Measurements from ENCODE around the gene ZNF606.

Gene ZNF606

DNA sequence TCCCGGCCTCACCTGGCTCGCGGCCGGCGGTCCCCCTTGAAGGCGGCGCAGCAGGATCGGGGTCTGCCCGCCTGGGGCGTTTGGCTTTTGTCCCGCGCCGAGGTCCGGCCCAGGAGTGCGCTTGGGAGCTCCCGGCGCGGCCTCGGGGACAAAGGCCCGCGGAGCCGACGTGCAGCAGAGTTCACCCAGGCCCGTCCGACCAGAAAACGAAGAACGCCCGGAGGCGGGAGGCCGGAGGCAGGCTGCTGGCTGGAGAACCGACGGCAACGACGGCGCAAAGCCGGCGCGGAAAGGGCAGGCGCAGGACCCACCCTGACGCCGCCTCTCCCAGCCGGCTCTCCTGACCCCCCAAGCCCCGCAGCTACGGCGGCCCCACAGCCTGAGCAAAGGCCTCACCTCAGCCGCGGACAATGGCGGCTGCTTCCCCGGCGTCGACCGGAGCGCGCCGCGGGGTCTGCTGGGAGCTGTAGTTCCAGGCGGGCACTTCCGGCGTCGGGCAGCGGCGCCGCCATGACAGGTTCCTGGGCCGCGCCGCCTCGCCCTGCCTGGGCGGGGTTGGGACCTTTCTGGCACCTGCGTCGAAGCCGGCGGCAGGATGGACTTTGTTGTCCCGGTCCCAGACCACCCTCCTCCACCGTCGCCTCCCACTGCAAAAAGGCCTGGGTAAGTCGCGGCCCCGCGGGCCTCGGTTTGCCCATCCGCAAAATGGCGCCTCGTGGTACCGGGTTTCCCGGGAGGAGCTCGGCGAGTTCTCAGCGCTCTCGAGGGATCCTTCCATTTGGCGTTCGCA is at the start of gene ZNF606:
Gene ZNF606 (minus strand): TSS at position 437 of the 790 bp plus-strand sequence. CDS start 1,501 bp downstream, outside the sequence.
- peak; percentile 96 for DNase-seq (ENCODE audit: low spot score)

DNA sequence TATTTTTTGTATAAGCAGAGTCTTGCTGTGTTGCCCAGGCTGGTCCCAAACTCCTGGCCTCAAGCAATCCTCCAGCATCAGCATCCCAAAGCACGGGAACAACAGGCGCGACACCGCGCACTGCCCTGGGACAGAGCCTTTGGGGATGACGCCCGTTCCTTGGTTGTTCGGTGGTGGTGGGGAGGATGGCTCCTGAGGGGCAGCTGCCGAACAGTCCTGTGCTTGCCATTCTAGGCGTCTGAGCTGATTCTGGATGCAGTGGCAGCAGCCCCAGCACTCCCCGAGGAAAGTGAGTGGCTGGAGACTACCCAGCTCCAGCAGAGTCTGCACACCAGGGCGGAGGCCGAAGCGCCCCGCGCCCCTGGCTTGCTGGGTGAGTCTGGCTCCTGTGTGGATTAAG is 49.6 kb upstream of the ZNF606 start:
- DNase-seq (ENCODE audit: low spot score), result no peak

DNA sequence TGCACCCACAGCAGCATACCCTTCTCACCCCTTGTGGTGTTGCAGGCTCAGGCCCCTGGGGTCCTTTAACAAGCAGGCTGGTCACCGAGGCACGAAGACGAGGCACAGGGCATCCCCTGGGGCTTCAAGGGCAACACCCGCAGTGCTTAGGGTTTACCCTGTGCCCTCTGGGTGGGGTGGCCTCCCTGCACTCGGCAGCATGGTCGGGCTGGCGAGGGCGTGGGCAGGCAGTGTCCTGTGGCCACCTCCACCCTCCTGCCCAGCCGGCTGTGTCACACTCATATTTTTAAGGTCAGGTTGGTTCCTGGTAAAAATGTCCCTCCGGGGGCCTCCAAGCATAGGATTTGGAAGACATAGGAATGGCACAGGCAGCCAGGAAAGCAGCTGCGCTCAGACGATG is 45.1 kb upstream of the ZNF606 start:
- no peak for DNase-seq (ENCODE audit: low spot score)

DNA sequence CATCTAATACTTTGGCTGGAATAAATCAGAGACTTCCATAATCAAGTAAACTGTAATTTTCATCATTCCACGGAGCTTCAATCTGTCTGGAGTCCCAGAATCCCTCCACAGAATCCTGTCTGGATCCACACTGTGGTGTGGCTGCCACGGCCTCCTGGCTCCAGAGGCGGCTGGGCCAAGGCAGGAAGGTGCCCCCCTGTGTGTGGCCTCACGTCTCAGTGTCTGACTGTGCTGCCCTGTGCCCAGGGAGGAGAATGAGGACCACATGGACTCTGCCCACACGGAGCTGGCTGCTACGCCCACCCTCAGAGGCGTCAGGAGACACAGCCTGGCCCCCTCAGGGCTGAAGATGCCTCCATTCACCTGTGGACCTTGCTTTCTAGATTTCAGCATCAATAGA is 44.2 kb upstream of the ZNF606 start:
- DNase-seq (ENCODE audit: low spot score), result no peak

DNA sequence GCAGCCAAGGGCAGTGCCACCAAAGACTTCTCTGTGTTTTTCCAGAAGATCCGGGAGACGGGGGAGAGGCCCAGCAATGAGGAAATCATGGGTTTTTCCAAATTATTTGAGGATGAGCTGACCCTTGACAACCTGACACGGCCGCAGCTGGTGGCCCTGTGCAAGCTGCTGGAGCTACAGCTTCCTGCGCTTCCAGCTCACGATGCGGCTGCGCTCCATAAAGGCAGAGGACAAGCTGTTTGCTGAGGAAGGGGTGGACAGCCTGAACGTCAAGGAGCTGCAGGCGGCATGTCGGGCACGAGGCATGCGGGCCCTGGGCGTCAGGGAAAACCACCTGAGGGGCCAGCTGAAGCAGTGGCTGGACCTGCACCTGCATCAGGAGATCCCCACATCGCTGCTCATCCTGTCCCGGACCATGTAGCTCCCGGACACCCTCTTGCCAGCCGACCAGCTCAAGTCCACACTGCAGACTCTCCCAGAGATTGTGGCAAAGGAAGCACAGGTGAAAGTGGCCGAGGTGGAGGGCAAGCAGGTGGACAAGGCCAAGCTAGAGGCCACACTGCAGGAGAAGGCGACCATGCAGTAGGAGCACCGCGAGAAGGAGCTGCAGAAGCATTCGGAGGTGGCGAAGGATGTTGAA is 42.9 kb upstream of the ZNF606 start:
- no peak for DNase-seq (ENCODE audit: low spot score)

DNA sequence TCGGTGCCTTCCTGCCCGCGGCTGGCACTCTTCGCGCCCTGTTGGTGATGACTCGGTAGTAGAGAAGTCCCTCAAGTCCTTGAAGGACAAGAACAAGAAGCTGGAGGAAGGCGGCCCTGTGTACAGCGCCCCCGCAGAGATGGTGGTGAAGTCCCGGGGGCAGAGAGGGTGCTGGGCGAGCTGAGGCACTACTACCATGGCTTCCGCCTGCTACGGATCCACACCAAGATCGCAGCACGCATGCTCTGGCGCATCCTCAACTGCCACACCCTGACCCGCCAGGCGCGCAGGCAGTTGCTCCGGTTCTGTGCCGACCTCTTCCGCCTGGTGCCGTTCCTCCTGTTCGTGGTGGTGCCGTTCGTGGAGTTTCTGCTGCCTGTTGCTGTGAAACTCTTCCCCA is 42.3 kb upstream of the ZNF606 start:
- no peak for DNase-seq (ENCODE audit: low spot score)

DNA sequence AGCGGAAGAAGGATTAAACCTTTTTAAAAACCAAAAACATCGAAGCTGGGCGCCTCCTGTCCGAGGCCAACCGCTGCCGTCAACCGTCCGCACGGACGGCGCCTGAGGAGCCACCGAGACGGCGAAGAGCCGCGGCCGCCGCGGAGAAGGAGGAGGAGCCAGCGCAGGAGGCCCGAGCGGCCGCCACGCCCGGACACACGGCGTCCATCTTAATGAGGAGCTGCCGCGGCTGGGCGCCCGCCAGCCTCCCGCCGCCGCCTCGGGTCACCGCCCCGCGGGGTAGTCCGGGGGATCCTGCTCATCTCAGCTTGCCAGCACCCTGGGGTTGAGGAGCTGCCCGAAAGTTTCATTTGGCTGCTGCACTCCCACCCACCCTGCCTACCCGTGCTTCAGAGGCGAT is 41.8 kb upstream of the ZNF606 start:
- DNase-seq (ENCODE audit: low spot score), result no peak

DNA sequence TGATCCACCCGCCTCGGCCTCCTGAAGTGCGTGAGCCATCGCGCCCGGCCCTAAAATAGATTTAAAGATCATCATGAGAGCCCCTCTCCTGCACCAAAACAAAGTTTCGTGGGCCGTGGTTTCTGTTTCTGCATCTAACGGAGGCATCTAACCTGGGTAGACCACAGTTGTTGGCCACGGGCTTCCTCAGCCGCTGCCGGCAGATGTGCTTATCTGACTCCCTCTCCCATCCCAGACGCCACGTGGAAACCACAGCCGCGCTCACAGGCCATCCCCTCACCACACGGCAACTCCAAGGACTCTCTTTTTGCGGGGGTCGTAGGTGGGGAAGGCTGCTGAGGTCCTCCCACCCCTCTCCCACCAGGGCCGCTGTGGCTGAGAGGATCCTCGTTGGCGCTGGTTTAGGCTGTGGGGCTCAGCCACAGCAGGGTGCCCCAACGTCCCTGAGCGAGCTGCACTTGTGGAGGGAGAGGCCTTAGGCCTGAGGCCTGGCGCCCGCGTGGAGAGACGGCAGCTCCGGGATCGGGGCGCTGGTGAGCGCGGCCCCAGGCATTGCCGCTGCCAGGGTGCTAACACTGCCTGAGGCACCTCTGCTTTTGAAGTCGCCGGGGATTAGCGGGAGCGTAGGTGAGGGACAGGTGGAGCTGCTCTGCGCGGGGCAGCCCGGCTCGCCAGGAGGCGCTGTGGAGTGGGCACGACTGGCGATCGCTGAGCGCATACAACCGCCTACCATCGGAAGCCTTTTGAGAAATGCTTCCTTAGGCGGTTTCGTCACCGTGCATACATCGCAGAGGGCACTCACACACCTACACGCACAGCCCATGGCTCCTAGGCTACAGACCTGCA is 40.1 kb upstream of the ZNF606 start:
- DNase-seq (ENCODE audit: low spot score), result peak; percentile 69

DNA sequence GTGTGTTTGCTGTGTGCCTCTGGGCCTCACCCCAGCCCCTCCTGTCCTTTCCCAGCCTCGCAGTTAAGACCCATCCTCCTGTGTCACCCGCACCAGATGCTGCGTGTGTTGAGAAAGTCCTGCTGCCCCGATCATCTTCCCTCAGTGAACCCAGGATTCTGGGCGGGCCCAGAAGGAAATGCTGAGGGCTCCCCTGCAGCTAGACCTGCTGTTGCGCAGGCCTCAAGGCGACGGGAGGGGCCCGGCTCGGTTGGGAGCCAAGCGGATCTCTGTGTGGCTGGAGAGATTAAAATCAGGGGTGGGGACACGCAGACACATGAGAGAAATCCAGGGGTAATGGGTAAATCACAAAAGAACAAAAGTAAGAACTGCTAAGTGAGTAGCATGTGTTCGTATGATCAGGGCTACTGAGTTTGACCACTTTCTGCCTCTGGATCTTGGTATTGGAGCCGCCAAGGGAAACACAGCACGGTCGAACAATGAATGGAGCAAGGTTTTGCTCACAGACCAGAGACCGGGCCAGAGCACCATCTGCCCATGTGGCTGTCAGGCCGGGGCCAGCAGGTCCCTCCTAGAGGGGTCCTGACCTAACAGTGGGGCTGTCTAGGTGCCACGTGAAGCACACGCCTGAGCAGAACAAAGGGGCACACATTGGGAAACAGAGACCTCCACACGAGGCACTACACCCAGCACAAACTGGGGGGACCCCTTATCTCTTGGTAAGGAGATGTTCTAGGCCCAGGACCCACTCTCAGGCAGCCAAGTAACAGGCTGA is 38.3 kb upstream of the ZNF606 start:
- DNase-seq (ENCODE audit: low spot score), result no peak

DNA sequence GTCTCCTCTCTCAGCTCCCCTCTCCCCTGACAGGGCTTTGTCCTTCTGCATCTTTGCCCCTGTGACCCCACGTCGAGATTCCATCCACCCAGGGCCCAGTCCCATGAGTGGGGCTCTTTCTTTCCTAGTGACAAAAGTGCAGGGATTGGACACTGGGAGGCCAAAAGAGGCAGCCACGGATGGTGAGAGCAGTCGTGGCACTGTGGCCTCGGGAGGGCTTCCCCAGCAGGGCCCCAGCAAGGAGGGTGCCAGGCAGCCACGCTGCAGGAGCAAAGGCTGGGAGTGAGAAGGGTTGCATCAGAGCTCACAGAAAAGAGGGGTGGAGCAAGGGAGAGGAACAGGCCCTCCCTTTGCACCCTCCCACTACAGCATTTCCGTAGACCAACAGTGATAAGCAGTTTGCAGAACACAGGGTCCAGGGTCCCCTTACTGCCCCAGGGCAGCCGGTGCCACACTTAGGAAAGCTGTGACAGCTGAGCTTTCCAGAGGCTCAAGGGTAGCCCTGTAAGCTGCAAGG is 36.1 kb upstream of the ZNF606 start:
- DNase-seq (ENCODE audit: low spot score), result no peak

DNA sequence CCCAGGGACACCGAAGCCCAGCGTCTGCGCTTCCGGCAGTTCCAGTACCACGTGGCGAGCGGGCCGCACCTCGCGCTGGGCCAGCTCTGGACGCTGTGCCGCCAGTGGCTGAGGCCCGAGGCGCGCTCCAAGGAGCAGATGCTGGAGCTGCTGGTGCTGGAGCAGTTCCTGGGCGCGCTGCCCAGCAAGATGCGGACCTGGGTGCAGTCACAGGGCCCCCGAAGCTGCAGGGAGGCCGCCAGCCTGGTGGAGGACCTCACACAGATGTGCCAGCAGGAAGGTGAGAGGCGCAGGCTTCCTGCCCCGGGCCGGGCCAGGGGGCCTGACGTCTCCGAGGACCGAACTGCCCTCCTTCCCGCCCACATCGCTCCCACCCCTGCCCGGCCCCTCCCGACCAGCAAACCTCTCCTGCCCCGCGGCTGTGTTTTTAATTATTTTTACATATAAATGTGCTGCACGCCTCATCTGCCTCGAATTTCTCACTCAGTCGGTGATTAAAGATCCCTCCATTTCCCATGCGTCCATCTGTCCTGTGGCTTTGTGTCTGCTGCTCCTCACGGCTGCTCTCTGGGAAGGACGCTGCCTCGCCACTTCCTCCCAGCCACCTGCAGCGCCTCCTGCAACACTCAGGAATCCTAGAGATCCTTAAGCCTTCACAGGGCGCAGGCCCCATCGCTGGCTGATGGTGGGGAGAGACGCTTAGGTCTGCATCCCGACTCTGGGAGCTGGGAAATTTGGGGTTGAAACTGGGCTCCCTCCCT is 35.5 kb upstream of the ZNF606 start:
- DNase-seq (ENCODE audit: low spot score), result no peak

DNA sequence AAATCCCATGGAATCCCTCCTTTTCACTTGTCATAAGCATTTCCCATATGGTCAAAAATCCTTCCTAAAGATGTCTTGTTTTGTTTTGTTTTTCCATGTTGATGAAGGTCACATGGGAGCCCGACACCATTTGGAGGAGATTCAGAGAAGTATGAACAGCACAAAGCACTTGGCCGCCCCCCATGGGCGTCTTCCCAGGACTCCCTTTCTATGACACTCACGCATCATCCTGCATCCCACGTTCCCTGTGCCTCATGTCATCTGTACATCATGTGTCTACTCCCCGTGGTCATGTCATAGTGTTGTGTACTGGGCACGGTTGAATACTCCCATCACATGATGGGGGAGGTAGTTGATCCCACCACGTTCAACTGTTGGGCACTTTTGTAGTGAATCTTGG is 33.2 kb upstream of the ZNF606 start:
- DNase-seq (ENCODE audit: low spot score), result no peak

DNA sequence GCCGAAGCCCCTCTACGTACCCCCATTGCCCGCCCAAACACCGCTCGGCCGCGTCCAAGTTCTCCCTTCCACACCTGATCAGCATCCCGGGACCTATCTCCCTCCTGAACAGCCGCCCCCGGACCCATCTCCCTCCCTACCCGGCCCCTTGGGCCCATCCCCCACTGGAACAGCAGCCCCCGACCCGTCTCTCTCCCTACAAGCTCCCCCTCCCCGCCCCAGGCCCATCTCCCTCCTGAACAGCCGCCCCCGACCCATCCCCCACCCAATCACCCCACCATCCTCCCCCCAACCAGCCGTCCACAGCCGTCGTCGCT is 31.8 kb upstream of the ZNF606 start:
- peak; percentile 32 for DNase-seq (ENCODE audit: low spot score)

DNA sequence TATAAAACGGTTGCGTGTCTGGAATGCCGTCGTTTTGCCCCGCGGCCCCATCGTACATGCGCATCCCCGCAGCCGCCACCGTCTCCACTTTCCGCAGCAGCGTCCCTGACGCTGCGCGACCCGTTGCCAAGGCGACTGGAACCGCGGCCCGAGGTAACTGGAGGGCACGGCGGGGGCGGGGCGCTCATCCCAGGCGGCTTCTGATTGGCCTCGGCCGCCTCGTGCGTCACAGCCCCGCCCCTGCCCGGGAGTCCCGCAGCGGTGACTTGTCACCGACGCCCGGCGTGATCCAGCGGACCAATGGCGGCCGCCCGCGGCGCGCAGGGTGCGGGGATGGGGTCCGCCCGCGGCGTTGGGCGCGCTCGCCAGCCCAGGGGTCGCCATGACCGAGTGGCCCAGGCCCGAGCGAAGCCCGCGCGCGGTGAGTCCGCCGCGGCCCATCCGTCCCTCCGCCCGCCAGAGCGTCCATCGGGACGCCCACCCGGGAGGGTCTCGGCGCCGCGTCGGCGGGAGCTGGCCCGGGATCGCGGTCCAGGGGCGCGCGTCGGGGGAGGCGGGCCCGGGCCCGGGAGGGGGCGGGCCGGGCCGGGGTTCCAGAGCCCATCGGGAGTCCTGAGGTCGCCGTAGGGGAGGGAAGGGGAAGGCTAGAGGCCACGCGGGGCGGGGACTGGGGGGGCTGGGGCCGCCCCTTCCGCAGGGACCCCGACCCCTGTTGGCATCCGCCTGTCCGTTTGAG is 31.3 kb upstream of the ZNF606 start, which contains the start of gene ZSCAN1:
Gene ZSCAN1 (plus strand): TSS at position 285 of the 736 bp plus-strand sequence. CDS start 3,812 bp downstream, outside the sequence.
- DNase-seq (ENCODE audit: low spot score), result peak; percentile 86

DNA sequence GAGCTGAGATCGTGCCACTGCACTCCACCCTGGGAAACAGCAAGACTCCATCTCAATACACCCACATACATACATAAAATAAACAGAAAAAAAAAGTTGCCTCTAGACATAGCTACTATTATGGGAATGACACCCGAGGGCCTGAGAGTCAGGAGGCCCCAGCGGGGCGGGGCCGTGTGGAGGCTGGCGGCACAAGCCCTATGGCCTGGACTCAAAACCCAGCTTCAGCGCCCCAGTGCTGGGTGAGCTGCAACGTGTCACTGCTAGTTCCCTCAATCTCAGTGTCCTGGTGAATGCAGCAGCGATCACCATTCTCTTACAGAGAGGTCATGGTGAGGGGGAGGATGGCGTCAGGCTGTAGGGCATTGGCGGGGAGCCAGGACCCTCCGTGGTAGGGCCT is 22.0 kb upstream of the ZNF606 start:
- DNase-seq (ENCODE audit: low spot score), result no peak

DNA sequence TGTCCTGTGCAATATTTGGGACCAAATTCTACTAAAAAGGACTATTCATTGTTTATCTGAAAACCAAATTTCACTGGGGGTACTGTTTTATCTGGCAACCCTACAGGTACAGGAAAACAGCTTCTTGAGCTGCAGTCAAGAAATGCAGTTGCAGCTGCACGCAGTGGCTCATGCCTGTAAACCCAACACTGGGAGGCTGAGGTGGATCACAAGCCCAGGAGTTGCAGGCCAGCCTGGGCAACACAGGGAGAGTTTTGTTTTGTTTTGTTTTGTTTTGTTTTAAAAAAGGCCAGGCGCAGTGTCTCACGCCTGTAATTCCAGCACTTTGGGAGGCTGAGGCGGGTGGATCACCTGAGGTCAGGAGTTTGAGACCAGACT is 19.7 kb upstream of the ZNF606 start:
- DNase-seq (ENCODE audit: low spot score), result no peak

DNA sequence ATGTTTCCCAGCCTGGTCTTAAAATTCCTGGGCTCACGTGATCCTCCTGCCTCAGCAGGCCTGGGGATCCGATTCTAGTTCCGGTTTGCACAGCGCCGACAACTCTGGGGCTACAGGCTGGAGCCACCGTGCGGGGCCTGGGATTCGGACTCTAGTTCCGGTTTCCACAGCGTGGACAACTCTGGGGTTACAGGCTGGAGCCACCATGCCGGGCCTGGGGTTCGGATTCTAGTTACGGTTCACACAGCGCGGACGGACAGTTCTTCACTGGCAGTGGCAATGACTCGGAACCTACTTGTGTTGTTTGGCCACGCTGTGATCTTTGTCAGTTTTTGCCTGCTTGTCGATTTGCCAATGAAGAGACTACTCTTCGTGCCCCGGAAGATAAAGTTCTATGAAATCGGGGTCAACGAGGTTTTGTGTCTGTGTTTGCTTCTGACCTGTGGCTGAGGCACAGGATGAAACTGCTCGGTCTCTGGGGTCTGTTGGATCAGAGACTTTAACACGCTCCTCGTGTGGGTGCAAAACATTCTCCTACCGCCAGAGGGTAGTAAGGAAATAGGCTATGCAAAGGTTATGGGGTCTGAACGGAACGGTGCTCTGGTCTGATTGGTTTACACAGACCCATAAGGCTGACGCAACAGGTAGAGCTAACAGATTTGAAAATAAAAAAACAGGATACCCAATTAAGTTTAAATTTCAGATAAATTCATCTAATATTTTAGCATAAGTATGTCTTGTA is 19.1 kb upstream of the ZNF606 start:
- DNase-seq (ENCODE audit: low spot score), result peak; percentile 81

DNA sequence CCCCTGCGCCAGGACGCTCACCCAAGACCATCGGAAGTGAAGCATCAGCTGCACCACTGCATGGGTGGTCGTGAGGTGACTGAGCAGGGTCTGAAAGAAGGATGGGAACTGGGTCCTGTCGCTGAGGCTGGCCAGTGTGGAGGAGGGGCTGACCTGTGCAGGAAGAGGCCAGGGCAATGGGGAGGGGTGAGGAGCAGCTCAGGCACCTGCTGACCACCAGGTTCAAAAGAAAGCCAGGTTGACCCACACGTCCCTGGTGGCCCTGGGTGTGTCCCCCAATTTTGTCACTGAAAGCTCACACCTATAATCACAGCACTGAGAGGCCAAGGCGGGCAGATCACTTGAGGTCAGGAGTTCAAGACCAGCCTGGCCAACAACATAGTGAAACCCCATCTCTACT is 17.5 kb upstream of the ZNF606 start:
- DNase-seq (ENCODE audit: low spot score), result no peak

DNA sequence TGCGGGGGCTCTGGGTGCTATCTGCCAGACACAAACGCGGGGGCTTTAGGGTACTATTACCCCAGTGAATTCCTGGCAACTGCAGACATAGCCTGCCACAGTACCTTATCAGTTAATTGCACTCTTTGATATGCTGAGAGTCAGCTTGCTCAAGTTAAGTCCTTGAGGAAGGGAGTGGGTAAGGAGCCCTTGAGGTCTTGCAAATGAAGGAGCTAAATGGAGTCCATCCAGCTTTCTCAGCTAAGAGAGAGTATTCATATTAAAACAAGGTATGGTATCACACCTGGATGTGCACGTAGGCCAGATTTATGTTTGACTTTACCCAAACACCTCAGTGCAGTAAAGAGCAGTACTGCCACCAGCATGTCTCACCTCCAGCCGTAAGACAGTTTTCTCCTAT is 11.5 kb upstream of the ZNF606 start:
- no peak for DNase-seq (ENCODE audit: low spot score)

DNA sequence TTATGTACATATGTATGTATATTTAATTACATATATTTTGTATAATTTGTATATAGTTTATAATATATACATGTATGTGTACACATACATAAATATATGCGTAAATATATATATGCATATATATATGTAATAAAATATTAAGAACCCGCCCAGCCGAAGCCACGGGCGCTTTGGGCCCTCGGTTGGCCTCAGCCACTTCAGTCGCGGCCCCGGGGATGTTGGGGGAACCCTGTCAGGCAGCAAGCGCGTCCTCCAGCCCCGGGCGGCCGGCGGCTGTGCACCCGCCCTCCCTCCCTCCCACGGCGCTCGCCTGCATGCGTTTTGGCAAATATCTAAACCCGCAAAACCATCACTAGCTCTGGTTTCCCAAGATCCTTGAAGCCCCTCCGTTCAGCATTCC is 7.9 kb upstream of the ZNF606 start:
- DNase-seq (ENCODE audit: low spot score), result no peak

Measured in iPS-NIHi11 (cell line).